Retinal pigment epithelial cell (primary cell): Measurements from ENCODE around the gene ARHGEF6.

Experiments
- DNase-seq: peaks from one replicate; pipeline ENCODE4 v3.0.0-alpha.2; 2010; ENCODE audit warnings: low read depth
- H3K4me3 ChIP-seq: 2 replicates; pipeline ENCODE4 v1.5.1; 2011; ENCODE audit warnings: mild to moderate bottlenecking, low read length, control low read depth, moderate library complexity
- CTCF ChIP-seq: conservative IDR thresholded peaks from 2 replicates; pipeline ENCODE4 v1.5.1; 2011; ENCODE audit warnings: low read depth, low read length, control low read depth, inconsistent platforms

Gene ARHGEF6

GRCh38 chrX:136714626-136715599, 65.8 kb downstream of the ARHGEF6 start:
- no peak for TF ChIP-seq CTCF

GRCh38 chrX:136712650-136713310, 68.0 kb downstream of the ARHGEF6 start:
- no peak for DNase-seq
- no peak overlapping the region for H3K4me3 ChIP-seq
- no peak for TF ChIP-seq CTCF

More at GRCh38 chrX:136714626-136715599, 65.8 kb downstream of the ARHGEF6 start:
- H3K4me3 ChIP-seq, result no peak overlapping the region
- no peak for DNase-seq

GRCh38 chrX:136711147-136711546, 69.6 kb downstream of the ARHGEF6 start:
- DNase-seq, result no peak
- H3K4me3 ChIP-seq, result no peak overlapping the region
- TF ChIP-seq CTCF, result peak; percentile 55

GRCh38 chrX:136710325-136710951, 70.3 kb downstream of the ARHGEF6 start:
- TF ChIP-seq CTCF, result no peak
- no peak for DNase-seq
- no peak overlapping the region for H3K4me3 ChIP-seq

- peak; percentile 33 for TF ChIP-seq CTCF
- DNase-seq, result no peak
- no peak overlapping the region for H3K4me3 ChIP-seq
Observed at GRCh38 chrX:136708348-136708747, 72.4 kb downstream of the ARHGEF6 start.

GRCh38 chrX:136697156-136697555, 83.6 kb downstream of the ARHGEF6 start:
- no peak for DNase-seq
- no peak overlapping the region for H3K4me3 ChIP-seq
- TF ChIP-seq CTCF, result no peak
